SJSA1 (cell line): ENCODE data around the gene RB1. TPM values are rescaled to one million over a fixed set of nuclear protein-coding genes. Genes with fewer than 3 reads are reported as not detected.
A peak's percentile ranks its signal among the peaks of the same experiment; 100 is the strongest.
"Not testable (repeated sequence)": the region's sequence is repeated elsewhere in the genome, so short reads cannot be mapped to it uniquely, and the experiment has no call there.

Experiments used
- DNase-seq, 2 experiments: peaks; one replicate each; pipeline ENCODE4 v3.0.0-alpha.2; 2015 to 2020; ENCODE audit warnings: low spot score in 2 of 2, low read depth in 1 of 2
- H3K27ac ChIP-seq: fragments of 250-450 bp; sonication (Bioruptor Pico); 2 replicates; pipeline ENCODE4 v1.5.1; 2020; ENCODE audit warnings: mild to moderate bottlenecking, moderate library complexity
- H3K27me3 ChIP-seq: fragments of 250-450 bp; sonication (Bioruptor Pico); replicated peaks from 2 replicates; pipeline ENCODE4 v1.5.1; 2020; ENCODE audit warnings: mild to moderate bottlenecking, moderate library complexity
- H3K36me3 ChIP-seq: fragments of 250-450 bp; sonication (Bioruptor Pico); 2 replicates; pipeline ENCODE4 v1.5.1; 2020; ENCODE audit warnings: mild to moderate bottlenecking
- H3K4me1 ChIP-seq: fragments of 250-450 bp; sonication (Bioruptor Pico); replicated peaks from 2 replicates; pipeline ENCODE4 v1.6.1; 2021; ENCODE audit warnings: mild to moderate bottlenecking
- H3K4me3 ChIP-seq: fragments of 250-450 bp; sonication (Bioruptor Pico); 2 replicates; pipeline ENCODE4 v1.5.1; 2020; ENCODE audit warnings: mild to moderate bottlenecking
- H3K9me3 ChIP-seq: fragments of 250-450 bp; sonication (Bioruptor Pico); replicated peaks from 2 replicates; pipeline ENCODE4 v1.5.1; 2020; ENCODE audit warnings: mild to moderate bottlenecking
- total RNA-seq: library from RNA; depleted of rRNA; stranded (reverse); fragments of >200 nt; shearing (Covaris generic); gene quantifications from 2 replicates; pipeline ENCODE4 v1.2.3, GENCODE V29; 2014

Gene RB1
- total RNA-seq, 1 experiment from 2014 or later, result 53.8 TPM

GRCh38 chr13:48316826-48317510, 13.4 kb downstream of the RB1 start:
- Histone ChIP-seq H3K4me3 (no peak overlapping the region), H3K27ac (no peak overlapping the region), H3K4me1 (no peaks in the 10 kb centered on the region), H3K27me3 (no peaks in the 10 kb centered on the region), H3K9me3 (peaks cover 6% of the 10 kb centered on the region; the same call in 1 of the 2 replicates), H3K36me3 (peaks cover 47% of the 10 kb centered on the region)
- no peak for DNase-seq

GRCh38 chr13:48317511-48318376, 14.2 kb downstream of the RB1 start:
- DNase-seq, result no peak
- Histone ChIP-seq H3K4me3 (no peak overlapping the region), H3K4me1 (no peaks in the 10 kb centered on the region), H3K36me3 (peaks cover 43% of the 10 kb centered on the region), H3K27me3 (no peaks in the 10 kb centered on the region), H3K9me3 (peaks cover 6% of the 10 kb centered on the region; the same call in 1 of the 2 replicates), H3K27ac (no peak overlapping the region)

GRCh38 chr13:48318377-48318811, 14.8 kb downstream of the RB1 start:
- Histone ChIP-seq H3K9me3 (peaks cover 6% of the 10 kb centered on the region; the same call in 1 of the 2 replicates), H3K4me1 (no peaks in the 10 kb centered on the region), H3K27me3 (no peaks in the 10 kb centered on the region), H3K4me3 (no peak overlapping the region), H3K36me3 (peaks cover 42% of the 10 kb centered on the region), H3K27ac (no peak overlapping the region)
- no peak for DNase-seq

- no peaks in the 10 kb centered on the region for H3K27me3 ChIP-seq
- H3K36me3 ChIP-seq, result peaks cover 42% of the 10 kb centered on the region
- H3K27ac ChIP-seq, result no peak overlapping the region
- H3K4me3 ChIP-seq, result no peak overlapping the region
- H3K4me1 ChIP-seq, result no peaks in the 10 kb centered on the region
- no peak for DNase-seq
- H3K9me3 ChIP-seq, result peaks cover 6% of the 10 kb centered on the region; the same call in 1 of the 2 replicates
These were observed 15.4 kb downstream of the RB1 start for GRCh38 chr13:48318821-48319511.

GRCh38 chr13:48319531-48320398, 16.2 kb downstream of the RB1 start:
- no peaks in the 10 kb centered on the region for H3K4me1 ChIP-seq
- H3K9me3 ChIP-seq, result peaks cover 6% of the 10 kb centered on the region; the same call in 1 of the 2 replicates
- H3K27ac ChIP-seq, result no peak overlapping the region
- no peak for DNase-seq
- H3K27me3 ChIP-seq, result no peaks in the 10 kb centered on the region
- peaks cover 42% of the 10 kb centered on the region for H3K36me3 ChIP-seq
- no peak overlapping the region for H3K4me3 ChIP-seq

GRCh38 chr13:48320399-48320790, 16.8 kb downstream of the RB1 start:
- Histone ChIP-seq H3K4me3 (no peak overlapping the region), H3K4me1 (no peaks in the 10 kb centered on the region), H3K27ac (no peak overlapping the region), H3K27me3 (no peaks in the 10 kb centered on the region), H3K9me3 (peaks cover 6% of the 10 kb centered on the region; the same call in 1 of the 2 replicates), H3K36me3 (peaks cover 42% of the 10 kb centered on the region)
- no peak for DNase-seq

GRCh38 chr13:48320891-48321510, 17.4 kb downstream of the RB1 start:
- H3K4me3 ChIP-seq, result no peak overlapping the region
- no peak for DNase-seq
- H3K9me3 ChIP-seq, result peaks cover 6% of the 10 kb centered on the region; the same call in 1 of the 2 replicates
- H3K27me3 ChIP-seq, result no peaks in the 10 kb centered on the region
- no peaks in the 10 kb centered on the region for H3K4me1 ChIP-seq
- H3K36me3 ChIP-seq, result peaks cover 37% of the 10 kb centered on the region
- no peak overlapping the region for H3K27ac ChIP-seq

GRCh38 chr13:48322294-48322693, 18.7 kb downstream of the RB1 start:
- Histone ChIP-seq H3K4me1 (no peaks in the 10 kb centered on the region), H3K27ac (no peak overlapping the region), H3K27me3 (no peaks in the 10 kb centered on the region), H3K36me3 (peaks cover 30% of the 10 kb centered on the region), H3K9me3 (peaks cover 6% of the 10 kb centered on the region; the same call in 1 of the 2 replicates), H3K4me3 (no peak overlapping the region)
- no peak for DNase-seq

GRCh38 chr13:48333976-48334375, 30.4 kb downstream of the RB1 start:
- Histone ChIP-seq H3K36me3 (peaks cover 5% of the 10 kb centered on the region; the same call in 1 of the 2 replicates), H3K4me3 (no peak overlapping the region), H3K27ac (no peak overlapping the region), H3K27me3 (no peaks in the 10 kb centered on the region), H3K9me3 (no peaks in the 10 kb centered on the region), H3K4me1 (no peaks in the 10 kb centered on the region)
- DNase-seq, result no peak

- H3K4me3 ChIP-seq, result no peak overlapping the region
- H3K36me3 ChIP-seq, result peaks cover 5% of the 10 kb centered on the region; the same call in 1 of the 2 replicates
- H3K4me1 ChIP-seq, result no peaks in the 10 kb centered on the region
- no peak overlapping the region for H3K27ac ChIP-seq
- peak in 1 of 2 experiments; percentile 3 for DNase-seq
- no peaks in the 10 kb centered on the region for H3K27me3 ChIP-seq
- no peaks in the 10 kb centered on the region for H3K9me3 ChIP-seq
These were observed 31.1 kb downstream of the RB1 start for GRCh38 chr13:48334534-48335127.

GRCh38 chr13:48339198-48339597, 35.6 kb downstream of the RB1 start:
- H3K27me3 ChIP-seq, H3K4me3 ChIP-seq, DNase-seq: not testable (repeated sequence)

GRCh38 chr13:48344264-48344663, 40.7 kb downstream of the RB1 start:
- no peaks in the 10 kb centered on the region for H3K4me1 ChIP-seq
- DNase-seq, result no peak
- no peak overlapping the region for H3K4me3 ChIP-seq
- peaks cover 15% of the 10 kb centered on the region for H3K36me3 ChIP-seq
- H3K9me3 ChIP-seq, result no peaks in the 10 kb centered on the region
- no peaks in the 10 kb centered on the region for H3K27me3 ChIP-seq
- no peak overlapping the region for H3K27ac ChIP-seq

More at GRCh38 chr13:48339198-48339597, 35.6 kb downstream of the RB1 start:
- not testable (repeated sequence) for H3K4me1 ChIP-seq, H3K9me3 ChIP-seq, H3K27ac ChIP-seq, H3K36me3 ChIP-seq
